ENCODE measurements around the gene MAGI1.

GRCh38 chr3:65502526-65502925 lies 536.2 kb downstream of the MAGI1 start:
- no peak for TF ChIP-seq CTCF (IDR thresholded peaks at IDR 0.05)
- TF ChIP-seq POLR2AphosphoS5 (IDR thresholded peaks at IDR 0.05), result no peak
